ENCODE data around the gene ACKR2.
A peak's percentile ranks its signal among the peaks of the same experiment; 100 is the strongest.

The ACKR2 gene

GRCh38 chr3:42894698-42895579 lies 85.7 kb downstream of the ACKR2 start:
- DNase-seq: no peak

DNA sequence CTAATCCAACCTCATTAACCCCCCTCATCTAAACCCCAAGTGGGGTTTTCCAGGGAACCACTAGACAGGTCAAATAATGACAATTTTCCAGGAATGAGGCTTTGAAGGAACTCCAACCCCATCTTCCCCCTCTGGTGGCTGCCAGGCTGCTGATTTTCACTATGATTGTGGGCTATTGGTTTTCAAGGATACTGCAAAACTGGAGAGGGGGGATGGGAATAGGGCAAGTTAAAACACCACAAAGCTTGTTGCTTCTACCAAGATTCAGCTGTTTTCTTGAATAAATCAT lies 86.3 kb downstream of the ACKR2 start:
- DNase-seq: no peak

DNA sequence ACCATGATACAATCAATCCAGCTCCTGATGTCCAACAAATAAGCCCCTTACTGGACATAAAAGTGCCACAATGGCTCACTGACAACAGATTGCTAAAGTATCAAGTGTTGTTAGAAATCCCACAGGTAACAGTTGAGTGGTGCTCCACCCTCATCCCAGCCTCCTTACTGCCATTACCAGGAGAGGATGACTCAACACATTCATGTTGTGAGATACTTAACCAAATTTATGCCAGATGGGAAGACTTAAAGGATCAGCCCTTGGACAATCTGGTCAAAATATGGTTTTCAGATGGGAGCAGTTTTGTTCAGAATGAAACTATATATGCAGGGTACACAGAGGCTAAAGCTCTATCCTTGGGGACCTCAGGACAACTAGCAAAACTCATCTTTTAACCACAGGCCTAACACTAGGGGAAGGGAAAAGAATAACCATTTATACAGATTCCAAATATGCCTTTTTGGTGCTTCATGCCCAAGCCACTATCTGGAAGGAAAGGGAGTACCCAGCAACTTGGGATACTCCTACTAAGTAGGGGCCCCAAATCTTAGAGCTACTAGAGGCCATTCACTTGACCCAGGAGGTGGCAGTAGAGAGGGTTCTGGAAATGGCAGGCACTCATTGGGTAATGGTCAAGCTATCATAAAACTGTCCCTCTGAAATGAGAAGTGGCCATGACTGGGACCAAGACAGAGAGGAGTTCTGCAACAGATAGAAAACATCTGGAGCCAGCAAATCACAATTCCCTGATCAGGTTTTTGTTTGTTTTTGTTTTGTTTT lies 89.8 kb downstream of the ACKR2 start:
- DNase-seq: no peak

DNA sequence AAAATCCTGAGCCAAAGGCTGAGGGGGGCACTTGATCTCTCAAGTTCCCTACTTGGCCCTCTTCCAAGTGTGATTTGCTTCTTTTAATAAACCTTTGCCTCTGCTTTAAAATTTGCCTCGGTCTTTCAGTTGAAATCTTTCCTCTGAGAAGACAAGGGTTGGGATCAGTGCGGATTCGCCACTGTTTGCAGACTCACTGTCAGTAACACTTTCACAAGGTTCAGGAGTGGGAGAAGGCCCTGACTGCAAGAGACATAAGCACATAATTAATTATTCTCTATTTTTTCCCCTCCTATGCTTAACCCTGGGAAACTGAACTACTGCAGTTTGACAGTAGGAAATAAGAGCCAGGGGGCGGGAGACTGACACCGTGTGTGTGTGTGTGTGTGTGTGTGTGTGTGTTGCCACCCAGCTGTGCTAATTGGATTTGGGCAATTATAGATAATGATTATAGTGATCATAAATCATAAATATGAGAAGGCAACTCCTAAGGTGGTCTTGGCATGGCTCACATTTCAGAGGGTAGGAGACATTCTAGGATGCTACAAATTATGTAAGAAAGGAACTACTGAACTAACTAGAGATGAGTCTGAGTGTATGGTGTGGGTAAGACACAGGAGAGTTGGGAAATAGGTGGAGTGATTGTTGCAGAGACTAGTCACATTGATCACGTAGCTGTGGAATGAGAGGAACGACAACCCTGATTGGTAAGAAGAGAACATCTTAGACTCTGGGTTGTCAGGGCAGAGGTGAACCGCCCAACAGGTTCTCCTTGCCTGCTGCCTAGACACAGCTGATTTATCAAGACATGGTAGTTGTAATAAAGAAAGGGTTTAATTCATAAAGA lies 91.2 kb downstream of the ACKR2 start:
- no peak for DNase-seq

DNA sequence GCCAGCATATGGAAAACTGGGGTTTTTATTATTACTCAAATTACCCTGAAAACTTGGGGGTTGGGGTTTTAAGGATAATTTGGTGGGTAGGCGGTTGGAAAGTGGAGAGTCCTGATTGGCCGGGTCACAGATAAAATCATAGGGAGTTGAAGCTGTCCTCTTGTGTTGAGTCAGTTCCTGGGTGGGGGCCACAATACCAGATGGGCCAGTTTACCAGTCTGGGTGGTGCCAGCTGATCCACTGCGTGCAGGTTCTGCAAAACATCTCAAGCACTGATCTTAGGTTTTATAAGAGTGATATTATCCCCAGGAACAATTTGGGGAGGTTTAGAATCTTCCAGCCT lies 91.8 kb downstream of the ACKR2 start:
- DNase-seq: no peak

- DNase-seq: no peak
Measured at GRCh38 chr3:42902257-42902656, 93.0 kb downstream of the ACKR2 start.

- no peak for DNase-seq
Measured at GRCh38 chr3:42904076-42904475, 94.8 kb downstream of the ACKR2 start.

GRCh38 chr3:42905740-42906069 lies 96.5 kb downstream of the ACKR2 start:
- DNase-seq: no peak

- peak; percentile 77 for DNase-seq
Measured at GRCh38 chr3:42906070-42906847, 97.0 kb downstream of the ACKR2 start, which contains the start of gene ZNF662. ZNF662 (plus strand) TSS chr3:42906142; CDS start chr3:42908115, 1,973 bp downstream.

DNA sequence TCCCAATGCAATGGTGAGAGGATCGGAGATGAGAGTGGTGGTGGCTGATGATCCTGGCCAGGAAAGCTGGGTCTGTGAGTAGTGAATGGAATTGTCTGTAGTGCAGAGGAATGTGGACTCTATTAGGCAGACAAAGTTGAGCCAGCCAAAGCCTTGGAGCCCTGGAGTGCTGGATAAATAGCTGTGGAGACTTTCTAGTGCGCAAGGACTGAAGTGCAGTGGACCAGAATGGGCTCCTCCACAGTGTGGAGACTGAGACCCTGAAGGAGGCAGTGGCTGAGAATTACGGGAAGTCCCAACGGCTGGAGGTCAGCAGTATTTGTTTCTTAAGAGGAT lies 97.6 kb downstream of the ACKR2 start:
- DNase-seq: no peak

- DNase-seq: no peak
Measured at GRCh38 chr3:42908675-42909074, 99.4 kb downstream of the ACKR2 start.

DNA sequence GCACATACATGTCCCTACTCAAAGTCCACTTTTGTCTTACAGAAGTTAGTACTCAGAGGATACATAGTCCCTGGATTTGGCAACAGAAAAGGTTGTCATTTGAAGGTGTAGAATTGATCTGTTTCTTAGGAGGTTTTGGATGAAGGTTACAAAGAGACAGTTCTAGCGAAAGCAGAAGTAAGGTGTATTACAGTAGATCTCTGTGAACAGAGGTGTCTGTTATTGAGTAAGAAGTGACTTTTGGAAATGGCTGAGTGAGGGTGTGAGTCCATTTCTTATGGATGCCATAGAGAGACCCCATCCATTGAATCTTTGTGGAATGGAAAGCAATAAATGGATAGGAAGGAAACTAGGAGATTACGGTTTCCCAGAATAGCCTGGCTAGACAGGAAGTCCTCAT lies 102.3 kb downstream of the ACKR2 start:
- no peak for DNase-seq

DNA sequence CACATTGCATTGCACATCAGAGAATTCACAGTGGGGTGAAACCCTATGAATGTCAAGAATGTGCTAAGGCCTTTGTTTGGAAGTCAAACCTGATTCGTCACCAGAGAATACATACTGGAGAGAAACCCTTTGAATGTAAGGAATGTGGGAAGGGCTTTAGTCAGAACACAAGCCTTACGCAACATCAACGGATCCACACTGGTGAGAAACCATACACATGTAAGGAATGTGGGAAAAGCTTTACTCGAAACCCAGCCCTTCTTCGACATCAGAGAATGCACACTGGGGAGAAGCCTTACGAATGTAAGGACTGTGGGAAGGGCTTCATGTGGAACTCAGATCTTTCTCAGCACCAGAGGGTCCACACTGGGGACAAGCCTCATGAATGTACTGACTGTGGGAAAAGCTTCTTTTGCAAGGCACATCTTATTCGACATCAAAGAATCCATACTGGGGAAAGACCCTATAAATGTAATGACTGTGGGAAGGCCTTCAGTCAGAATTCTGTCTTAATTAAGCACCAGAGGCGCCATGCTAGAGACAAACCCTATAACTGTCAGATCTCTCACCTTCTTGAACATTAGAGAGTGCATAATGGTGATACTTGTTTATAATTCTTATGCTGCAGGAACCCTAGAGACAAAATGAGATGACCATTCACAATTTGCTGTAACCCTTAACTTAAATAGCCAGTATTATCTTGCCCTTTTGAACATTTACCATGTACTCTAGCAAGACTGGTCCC lies 105.7 kb downstream of the ACKR2 start:
- no peak for DNase-seq
